Ovary (tissue), 3 donors: Measurements from ENCODE around the gene PTPRN2.

Source experiments
- EP300 ChIP-seq: sonication (generic); formaldehyde crosslinking; IDR thresholded peaks from one replicate; pipeline ENCODE4 v1.6.1; 2017; ENCODE audit warnings: antibody characterized with exemption
- POLR2A ChIP-seq: fragments of 450-650 bp; IDR thresholded peaks from one replicate; pipeline ENCODE4 v1.6.1; 2017; ENCODE audit warnings: antibody characterized with exemption, mild to moderate bottlenecking, moderate library complexity
- TF ChIP-seq, protein P1 (sequence below), 3 donors: fragments of 450-650 bp in 2 of 3; fragments of 200-600 bp in 1 of 3; IDR thresholded peaks; one replicate each; pipeline versions ENCODE4 v1.5.1 to v1.8.0; 2016 to 2022; ENCODE audit warnings: antibody characterized with exemption in 3 of 3, mild to moderate bottlenecking in 1 of 3
- donor health status: DM: no; HTN: no; CAD: no.

DNA sequence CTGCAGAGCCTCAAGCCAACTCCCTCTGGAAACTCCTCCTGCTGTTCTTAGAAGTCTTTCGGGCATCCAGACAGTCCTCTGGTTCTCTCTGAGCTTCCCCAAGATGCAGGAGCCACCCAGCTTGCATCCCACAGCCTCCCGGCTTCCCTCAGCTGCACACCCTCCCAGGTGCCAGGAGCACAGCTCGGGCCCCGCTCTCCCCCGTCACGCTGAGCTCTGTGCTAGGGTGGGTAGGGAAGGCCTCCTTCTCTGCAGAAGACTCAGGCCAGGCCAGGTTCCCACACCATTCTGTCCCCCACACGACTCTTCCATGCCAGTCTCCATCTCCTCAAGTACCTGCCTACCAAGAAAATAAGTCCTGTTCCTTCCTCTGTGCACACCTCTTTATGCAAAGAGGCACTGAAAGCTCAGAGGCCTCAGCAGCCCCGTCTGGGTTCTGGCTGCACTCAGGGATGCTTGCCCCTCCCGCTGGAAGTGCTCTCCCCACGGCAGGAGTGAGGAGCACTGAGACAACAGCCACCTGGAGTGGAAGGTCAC, 537.1 kb downstream of the PTPRN2 start:
- TF ChIP-seq, protein P1, sequence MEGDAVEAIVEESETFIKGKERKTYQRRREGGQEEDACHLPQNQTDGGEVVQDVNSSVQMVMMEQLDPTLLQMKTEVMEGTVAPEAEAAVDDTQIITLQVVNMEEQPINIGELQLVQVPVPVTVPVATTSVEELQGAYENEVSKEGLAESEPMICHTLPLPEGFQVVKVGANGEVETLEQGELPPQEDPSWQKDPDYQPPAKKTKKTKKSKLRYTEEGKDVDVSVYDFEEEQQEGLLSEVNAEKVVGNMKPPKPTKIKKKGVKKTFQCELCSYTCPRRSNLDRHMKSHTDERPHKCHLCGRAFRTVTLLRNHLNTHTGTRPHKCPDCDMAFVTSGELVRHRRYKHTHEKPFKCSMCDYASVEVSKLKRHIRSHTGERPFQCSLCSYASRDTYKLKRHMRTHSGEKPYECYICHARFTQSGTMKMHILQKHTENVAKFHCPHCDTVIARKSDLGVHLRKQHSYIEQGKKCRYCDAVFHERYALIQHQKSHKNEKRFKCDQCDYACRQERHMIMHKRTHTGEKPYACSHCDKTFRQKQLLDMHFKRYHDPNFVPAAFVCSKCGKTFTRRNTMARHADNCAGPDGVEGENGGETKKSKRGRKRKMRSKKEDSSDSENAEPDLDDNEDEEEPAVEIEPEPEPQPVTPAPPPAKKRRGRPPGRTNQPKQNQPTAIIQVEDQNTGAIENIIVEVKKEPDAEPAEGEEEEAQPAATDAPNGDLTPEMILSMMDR (IDR thresholded peaks at IDR 0.05) = no peak
- TF ChIP-seq POLR2A = no peak
- no peak for TF ChIP-seq EP300
